GM19397 (cell line): ENCODE data around the gene NPPC.
"Not testable (repeated sequence)": the region's sequence is repeated elsewhere in the genome, so short reads cannot be mapped to it uniquely, and the experiment has no call there.

ENCODE experiments used
- ATAC-seq: cut with Tn5 transposase; IDR thresholded peaks from one replicate; pipeline ENCODE4 v1.9.1; 2021; ENCODE audit warnings: mild to moderate bottlenecking, moderate library complexity; ENCODE audit not compliant: unreplicated experiment

NPPC gene

GRCh38 chr2:231922311-231923009 is 3.7 kb downstream of the NPPC start:
- no peak for ATAC-seq

GRCh38 chr2:231920795-231921194 is 5.4 kb downstream of the NPPC start:
- no peak for ATAC-seq

GRCh38 chr2:231920366-231920765 is 5.8 kb downstream of the NPPC start:
- no peak for ATAC-seq

GRCh38 chr2:231919341-231920035 is 6.7 kb downstream of the NPPC start:
- ATAC-seq, result no peak

DNA sequence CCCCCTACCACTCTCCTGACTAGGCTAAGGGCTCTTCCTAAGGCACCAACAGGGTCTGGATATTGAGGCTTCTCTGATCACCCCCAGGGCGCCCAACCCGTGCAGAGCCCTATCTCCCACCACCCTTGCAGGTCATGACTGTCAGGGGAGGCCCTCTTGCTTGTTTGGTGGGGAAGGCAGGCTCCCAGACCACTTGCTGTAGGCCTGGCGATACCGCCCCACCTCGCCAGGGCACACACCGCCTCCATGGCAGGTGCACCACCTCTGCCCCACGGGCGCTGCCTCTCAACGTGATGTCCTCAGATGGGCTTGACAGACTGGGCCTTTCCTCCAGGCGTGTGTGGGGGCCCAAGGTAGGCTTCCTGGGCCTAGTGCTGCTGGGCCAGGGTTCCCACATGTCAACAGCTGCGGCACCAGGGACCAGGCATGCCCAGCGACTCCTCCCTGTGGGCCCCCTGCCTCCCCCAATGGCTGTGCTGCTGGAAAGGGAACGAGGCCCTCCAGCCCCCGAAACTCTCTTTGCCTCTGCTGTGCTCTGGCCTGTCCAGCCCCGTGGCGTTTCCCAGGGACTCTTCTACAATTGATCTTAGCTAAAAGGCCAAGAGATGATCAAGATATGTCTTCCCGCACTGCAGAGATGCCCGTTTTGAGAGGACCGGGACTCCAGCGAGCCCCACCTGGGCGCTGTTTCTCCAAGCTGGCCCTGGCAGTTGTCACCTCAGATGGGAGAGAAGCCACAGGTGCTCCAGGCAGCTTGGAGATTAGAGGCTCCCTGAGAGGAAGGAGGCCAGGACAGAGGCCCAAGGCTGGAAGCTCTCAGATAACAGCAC is 7.5 kb downstream of the NPPC start:
- no peak for ATAC-seq

GRCh38 chr2:231917280-231918066 is 8.7 kb downstream of the NPPC start:
- no peak for ATAC-seq

DNA sequence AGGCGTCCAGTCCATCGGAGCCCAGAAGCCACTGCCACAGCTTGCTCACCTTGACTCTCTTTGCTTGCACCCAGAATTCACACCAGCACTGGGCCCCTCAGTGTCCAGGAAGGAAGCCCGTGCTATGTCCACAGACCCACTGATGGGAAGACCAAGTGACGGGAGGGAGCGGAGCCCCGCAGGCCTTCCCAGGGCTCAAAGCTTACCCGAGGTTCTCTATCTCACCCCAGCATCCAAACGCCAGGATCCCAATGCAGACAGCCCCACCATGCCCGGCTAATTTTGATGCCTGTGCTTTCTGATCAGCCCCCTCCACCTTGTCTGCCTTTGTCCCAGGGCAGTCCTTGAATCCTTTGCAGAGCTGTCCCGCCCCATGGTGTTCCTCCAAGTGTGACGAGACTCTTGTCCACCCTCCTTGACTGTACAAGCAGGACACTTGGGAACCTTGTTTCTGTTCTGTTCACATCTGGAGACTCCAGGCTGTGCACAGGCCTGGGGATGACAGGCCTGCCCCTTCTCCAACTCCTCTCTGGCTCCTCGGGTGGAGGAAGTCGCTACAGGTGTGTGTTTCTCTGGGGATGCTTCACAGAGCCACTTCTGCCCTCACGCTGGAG is 12.0 kb downstream of the NPPC start:
- no peak for ATAC-seq

- no peak for ATAC-seq
Observed at GRCh38 chr2:231911381-231911780, 14.8 kb downstream of the NPPC start.

DNA sequence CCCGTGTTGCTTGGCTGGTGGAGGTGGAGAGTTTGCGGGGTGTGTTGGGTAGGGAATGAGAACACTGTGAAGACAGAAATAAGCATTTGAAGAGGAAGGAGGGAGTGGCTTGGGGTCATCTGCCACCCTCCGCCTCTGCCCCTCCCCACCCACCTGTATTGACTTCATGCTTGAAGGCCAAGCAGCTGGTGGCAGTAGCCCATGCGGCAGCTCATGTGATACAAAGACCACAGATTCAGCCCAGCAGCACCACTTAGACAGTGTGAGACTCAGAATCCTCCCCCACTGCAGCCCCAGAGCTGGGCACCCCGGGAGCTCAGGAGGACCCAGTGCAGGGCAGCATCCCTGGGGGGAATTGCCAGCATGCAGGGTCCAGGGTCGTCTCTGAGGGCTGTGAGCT is 15.4 kb downstream of the NPPC start:
- ATAC-seq, result no peak

DNA sequence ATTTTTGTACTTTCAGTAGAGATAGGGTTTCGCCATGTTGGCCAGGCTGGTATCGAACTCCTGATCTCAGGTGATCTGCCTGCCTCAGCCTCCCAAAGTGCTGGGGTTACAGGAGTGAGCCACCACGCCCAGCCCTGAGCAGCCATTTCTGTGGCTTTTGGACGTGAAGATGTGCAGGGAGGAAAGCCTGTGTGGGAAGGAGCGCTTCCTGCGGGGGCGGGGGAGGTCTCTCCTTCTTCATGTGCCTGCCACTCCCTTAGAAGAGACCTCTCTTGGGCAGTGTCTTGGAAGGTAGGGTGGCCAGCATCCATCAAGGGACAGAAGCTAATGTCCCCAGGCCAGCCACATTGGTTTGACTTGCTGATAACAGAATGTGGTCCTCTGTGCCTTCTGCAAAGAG is 16.0 kb downstream of the NPPC start:
- ATAC-seq, result not testable (repeated sequence)

GRCh38 chr2:231909631-231910030 is 16.6 kb downstream of the NPPC start:
- ATAC-seq, result no peak

DNA sequence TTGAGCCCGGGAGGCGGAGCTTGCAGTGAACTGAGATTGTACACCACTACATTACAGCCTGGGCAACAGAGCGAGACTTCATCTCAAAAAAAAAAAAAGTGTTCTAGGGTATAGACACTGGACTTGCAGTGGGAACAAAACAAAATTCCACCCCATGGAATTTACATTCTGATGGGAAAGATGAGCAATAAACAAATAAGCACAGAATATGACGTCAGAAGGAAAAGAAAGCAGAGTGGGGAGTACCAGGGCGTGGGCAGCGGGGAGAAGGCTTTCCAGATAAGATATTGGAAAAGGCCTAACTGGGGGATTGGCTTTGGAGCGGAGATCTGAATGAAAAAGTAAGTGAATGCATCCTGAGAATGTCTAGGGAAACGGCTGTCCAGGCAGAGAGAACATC is 17.6 kb downstream of the NPPC start:
- no peak for ATAC-seq

- ATAC-seq, result no peak
Observed at GRCh38 chr2:231907765-231908164, 18.4 kb downstream of the NPPC start.

GRCh38 chr2:231905026-231905425 is 21.2 kb downstream of the NPPC start:
- no peak for ATAC-seq

- ATAC-seq, result no peak
Observed at GRCh38 chr2:231904161-231904611, 22.0 kb downstream of the NPPC start.

DNA sequence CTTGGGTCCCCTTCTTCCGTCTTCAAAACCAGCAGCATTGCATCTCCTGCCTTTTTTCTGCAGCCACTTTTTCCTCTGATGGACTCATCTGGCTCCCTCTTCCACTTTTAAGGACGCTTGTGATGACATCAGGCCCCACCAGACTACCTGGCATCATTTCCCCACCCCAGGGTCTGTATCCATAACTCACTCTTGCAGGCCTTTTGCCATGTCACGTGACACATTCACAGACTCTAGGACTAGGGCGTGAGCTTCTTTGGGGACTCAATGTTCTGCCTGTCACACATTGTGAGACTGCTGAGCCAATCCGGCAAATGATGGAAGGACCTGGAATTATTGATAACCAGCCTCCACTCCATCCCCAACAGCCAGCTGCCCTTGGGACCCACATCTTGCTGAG is 23.6 kb downstream of the NPPC start:
- ATAC-seq, result no peak

DNA sequence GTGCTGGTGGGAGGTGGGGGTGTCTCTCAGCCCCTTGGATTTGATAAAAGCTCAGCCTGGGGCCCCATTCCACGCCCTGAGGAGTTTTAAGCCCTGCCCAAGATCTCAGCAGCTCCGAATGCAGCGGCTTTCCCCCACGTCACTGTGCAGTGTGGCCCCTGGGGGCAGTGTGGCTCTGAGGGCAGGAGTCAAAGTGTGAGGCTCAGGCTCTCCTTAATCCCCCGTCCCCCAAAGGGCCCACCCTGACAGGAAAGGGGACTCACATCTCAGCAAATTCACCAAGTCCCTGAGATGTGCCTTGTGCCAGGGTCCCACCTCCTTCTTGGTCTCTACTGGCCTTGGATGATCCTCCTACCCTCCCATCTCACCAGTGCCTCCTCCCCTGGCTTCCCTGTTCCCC is 25.2 kb downstream of the NPPC start:
- no peak for ATAC-seq

DNA sequence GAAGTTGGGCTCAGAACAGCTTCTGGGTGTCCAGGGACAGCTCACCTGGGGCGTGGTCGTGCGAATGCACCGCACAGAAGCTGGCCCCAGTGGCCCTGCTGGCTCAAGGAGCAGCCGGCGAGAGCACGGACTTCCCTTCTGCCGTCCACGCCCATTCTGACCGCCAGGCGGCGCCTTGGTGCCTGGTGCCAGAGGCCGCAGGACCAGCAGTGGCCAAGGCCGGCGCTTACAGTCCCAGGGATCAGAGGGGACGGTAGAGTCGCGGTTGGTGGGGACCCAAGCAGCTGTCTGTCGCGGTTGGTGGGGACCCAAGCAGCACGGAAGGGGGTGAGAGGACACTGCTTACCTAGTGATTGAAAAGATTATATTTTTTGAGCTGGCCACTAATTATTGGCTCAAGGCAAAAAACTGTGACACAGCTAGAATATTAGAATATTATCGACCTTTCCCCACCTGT is 25.7 kb downstream of the NPPC start:
- no peak for ATAC-seq

DNA sequence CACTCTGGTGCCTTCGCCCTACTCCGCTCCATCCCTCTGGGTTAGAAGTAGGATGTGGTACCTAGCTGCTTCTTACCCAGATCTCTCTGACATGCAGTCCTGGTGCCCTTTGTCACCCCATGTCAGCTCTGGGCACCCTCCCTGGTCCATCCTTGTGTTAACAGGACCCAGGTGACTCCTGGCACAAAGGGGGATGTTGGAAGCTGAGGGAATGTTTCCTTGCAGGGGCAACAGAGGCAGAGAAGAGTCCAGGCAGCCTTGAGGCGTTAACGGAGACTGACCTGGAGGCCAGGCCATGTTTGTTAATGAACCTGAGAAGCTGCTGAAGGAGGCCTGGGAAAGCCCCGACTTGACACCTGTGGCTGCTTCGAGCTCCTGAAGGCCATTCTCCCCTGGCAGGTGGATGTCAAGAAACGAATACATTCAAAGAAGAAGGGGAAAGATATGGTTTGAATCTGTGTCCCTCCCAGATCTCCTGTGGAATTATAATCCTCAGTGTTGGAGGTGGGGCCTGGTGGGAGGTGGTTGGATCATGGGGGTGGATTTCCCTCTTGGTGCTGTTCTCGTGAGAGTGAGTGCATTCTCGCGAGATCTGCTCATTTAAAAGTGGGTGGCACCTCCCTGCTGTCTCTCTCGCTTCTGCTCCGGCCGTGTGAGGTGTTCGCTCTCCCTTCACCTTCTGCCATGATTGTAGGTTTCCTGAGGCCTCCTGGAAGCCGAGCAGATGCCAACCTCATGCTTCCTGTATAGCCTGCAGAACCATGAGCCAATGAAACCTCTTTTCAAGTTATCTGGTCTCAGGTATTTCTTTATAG is 31.4 kb downstream of the NPPC start:
- no peak for ATAC-seq

- ATAC-seq, result no peak
Observed at GRCh38 chr2:231891514-231891905, 34.7 kb downstream of the NPPC start.
